ENCODE data around the gene DPPA3.
"Not testable (repeated sequence)": the region's sequence is repeated elsewhere in the genome, so short reads cannot be mapped to it uniquely, and the experiment has no call there.

GRCh38 chr12:7675455-7675854 lies 35.8 kb upstream of the DPPA3 start:
- TF ChIP-seq CTCF, POLR2AphosphoS5, POLR2A, EP300 (IDR thresholded peaks at IDR 0.05): not testable (repeated sequence)
